HG03159 (cell line): Measurements from ENCODE around the gene PGBD5.

Experiments used
- ATAC-seq: cut with Tn5 transposase; IDR thresholded peaks from one replicate; pipeline ENCODE4 v1.9.1; 2021; ENCODE audit warnings: mild to moderate bottlenecking, moderate library complexity; ENCODE audit not compliant: unreplicated experiment

Gene PGBD5

GRCh38 chr1:230351514-230351913 is 74.6 kb downstream of the PGBD5 start:
- ATAC-seq, result no peak

- no peak for ATAC-seq
These were observed 75.8 kb downstream of the PGBD5 start for GRCh38 chr1:230350208-230350921.

GRCh38 chr1:230349020-230349393 is 77.1 kb downstream of the PGBD5 start:
- no peak for ATAC-seq

GRCh38 chr1:230348386-230349019 is 77.6 kb downstream of the PGBD5 start:
- ATAC-seq, result no peak

GRCh38 chr1:230347896-230348295 is 78.2 kb downstream of the PGBD5 start:
- no peak for ATAC-seq

- no peak for ATAC-seq
These were observed 80.8 kb downstream of the PGBD5 start for GRCh38 chr1:230345139-230345885.

GRCh38 chr1:230342699-230343098 is 83.4 kb downstream of the PGBD5 start:
- no peak for ATAC-seq

- no peak for ATAC-seq
These were observed 84.1 kb downstream of the PGBD5 start for GRCh38 chr1:230342019-230342418.

GRCh38 chr1:230341162-230341546 is 85.0 kb downstream of the PGBD5 start:
- no peak for ATAC-seq

- ATAC-seq, result no peak
These were observed 85.5 kb downstream of the PGBD5 start for GRCh38 chr1:230340526-230341161.

- no peak for ATAC-seq
These were observed 87.1 kb downstream of the PGBD5 start for GRCh38 chr1:230339033-230339432.

- no peak for ATAC-seq
These were observed 88.9 kb downstream of the PGBD5 start for GRCh38 chr1:230337266-230337665.

- no peak for ATAC-seq
These were observed 90.1 kb downstream of the PGBD5 start for GRCh38 chr1:230335861-230336522.

- ATAC-seq, result no peak
These were observed 91.7 kb downstream of the PGBD5 start for GRCh38 chr1:230334447-230334837.

GRCh38 chr1:230333590-230334446 is 92.3 kb downstream of the PGBD5 start:
- ATAC-seq, result no peak

- no peak for ATAC-seq
These were observed 93.5 kb downstream of the PGBD5 start for GRCh38 chr1:230332575-230333066.

- ATAC-seq, result no peak
These were observed 94.1 kb downstream of the PGBD5 start for GRCh38 chr1:230332061-230332460.

- ATAC-seq, result no peak
These were observed 96.0 kb downstream of the PGBD5 start for GRCh38 chr1:230330157-230330556.

- no peak for ATAC-seq
These were observed 97.7 kb downstream of the PGBD5 start for GRCh38 chr1:230328342-230329015.
